Measurements from ENCODE around the gene ARF1.

Gene ARF1

DNA sequence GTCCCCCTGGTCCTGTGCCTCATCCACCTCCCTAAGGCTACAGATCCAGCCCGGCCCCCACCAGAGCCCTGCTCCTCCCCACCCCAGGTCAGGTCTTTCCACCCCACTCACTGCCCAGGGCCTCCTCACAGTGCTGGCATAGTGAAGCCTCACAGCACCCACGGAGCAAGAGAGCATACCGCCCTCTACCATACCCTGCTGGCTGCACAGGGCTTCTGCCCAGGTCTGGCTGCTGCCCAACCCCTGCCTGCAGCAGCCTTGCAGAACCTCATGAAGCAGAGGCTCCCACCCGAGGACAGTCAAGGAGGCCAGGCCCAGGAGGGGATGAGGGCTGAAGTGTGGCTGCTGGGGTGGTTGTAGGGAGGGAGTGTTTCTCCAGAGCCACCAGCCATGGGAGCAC, 19.7 kb upstream of the ARF1 start:
- peaks cover 29% of the 10 kb centered on the region for H3K4me1 Mint-ChIP-seq
- H3K27me3 Mint-ChIP-seq = peaks cover 81% of the 10 kb centered on the region
- H3K9me3 Mint-ChIP-seq = no peaks in the 10 kb centered on the region
- H3K4me3 Mint-ChIP-seq = no peak overlapping the region
- no peak for ATAC-seq
- DNase-seq = no peak
- no peak overlapping the region for H3K27ac Mint-ChIP-seq

DNA sequence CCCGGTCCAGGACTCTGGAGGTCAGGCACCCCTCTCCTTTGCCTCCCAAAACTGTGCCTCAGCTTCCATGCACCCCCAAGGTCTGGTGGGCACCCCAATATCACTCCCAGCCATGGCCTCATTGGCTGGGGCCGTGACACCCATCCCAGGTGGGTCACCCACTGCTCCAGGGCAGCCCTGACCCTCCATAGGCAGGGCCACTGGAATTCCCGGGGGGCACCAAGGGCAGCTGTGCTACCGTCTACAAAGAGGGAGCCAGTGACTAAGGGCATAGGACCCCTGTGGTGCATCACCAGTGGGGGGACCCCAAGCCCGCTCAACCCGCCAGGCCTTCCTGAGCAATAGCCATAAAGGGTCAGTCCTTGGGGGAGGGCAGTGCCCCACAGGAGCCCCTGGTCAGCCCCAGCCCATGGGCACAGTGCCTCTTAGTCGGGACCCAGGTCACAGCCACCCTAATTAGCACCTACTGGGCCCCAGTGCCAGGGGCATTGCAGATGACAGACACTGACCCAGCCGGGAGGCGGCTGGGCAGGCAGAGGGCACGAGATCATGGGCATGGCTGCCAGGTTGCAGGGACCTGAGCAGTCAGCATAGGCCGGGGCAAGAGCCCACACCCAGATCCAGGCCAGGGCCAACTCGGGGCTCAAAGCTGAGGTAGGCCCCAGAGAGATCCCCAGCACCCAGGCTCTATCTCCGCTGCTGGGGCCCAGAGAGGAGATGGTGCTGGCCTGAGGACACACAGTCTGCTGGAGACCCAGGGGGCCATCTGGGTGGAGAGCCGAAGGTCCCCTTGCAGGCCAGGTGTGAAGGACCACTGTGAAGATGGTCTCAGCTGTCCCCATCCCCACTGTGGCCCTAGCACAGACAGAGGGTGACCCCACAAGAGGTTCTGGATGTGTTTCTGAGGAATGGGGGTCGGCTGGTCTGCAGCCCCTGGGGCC, 19.0 kb upstream of the ARF1 start:
- Mint-ChIP-seq H3K27ac (no peak overlapping the region), H3K27me3 (peaks cover 74% of the 10 kb centered on the region), H3K4me1 (peaks cover 29% of the 10 kb centered on the region), H3K9me3 (no peaks in the 10 kb centered on the region), H3K4me3 (no peak overlapping the region)
- ATAC-seq (no peak), DNase-seq (no peak)

DNA sequence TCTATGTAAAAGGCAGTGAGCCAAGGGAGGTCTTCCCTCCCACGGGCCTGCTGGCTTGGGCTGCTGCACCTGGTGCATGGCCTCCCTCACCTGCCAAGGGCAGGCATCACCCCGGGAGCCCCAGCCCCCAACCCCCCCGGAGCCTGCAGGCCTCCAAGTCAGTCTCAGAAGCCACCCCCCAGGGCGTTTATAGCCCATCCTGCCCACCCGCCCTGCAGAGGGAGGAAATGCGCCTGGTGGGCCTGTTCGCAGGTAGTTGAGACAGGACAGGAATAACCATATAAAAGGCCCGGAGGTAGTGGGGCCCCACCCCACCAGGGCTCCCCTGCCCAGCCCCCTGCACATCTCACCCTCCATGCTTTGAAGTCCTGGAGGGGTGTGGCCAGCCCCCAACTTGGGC, 18.2 kb upstream of the ARF1 start:
- Mint-ChIP-seq H3K9me3 (no peaks in the 10 kb centered on the region), H3K4me3 (no peak overlapping the region), H3K27me3 (peaks cover 66% of the 10 kb centered on the region), H3K27ac (no peak overlapping the region), H3K4me1 (peaks cover 21% of the 10 kb centered on the region)
- no peak for ATAC-seq
- DNase-seq = no peak

DNA sequence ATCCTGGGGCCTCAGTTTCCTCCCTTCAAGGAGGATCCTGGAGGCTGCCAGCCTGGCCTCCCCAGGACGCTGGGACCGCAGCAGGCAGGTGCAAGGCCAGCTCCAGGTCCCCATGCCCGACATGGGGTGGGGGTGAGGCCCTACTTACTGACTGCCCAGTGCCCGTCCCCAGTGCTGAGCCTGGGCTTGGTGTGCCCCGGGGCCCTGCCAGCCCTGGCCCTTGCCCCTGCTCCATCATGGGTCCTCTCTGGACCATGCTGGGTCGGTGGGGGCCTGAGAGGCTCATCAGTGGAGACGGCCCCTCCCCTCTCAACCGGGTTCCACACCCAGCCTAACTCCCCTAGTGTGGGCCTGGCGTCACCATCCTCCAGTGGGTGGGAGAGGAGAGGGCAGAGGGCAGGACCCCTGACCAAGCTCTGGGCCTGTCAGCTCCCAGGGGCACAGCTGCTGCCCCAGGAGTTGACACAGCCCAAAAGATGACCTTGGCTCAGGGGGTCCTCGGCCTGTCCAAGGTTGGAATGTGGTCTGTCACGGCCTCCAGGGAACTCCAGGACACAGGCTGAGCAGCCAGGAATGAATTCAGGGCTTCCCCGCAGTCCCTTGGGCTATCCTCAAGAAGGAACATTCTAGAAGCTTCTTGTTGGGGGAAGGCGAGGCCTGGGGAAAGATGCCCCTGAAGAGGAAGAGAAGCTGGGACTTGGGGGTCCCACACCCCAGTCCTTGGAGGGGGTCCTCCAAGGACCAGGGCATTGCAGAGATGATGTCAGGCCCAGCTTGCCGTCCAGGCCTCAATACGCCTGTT, 17.6 kb upstream of the ARF1 start:
- ATAC-seq (no peak), DNase-seq (no peak)
- H3K4me1 Mint-ChIP-seq = peaks cover 15% of the 10 kb centered on the region
- no peaks in the 10 kb centered on the region for H3K9me3 Mint-ChIP-seq
- peaks cover 60% of the 10 kb centered on the region for H3K27me3 Mint-ChIP-seq
- H3K4me3 Mint-ChIP-seq = no peak overlapping the region
- H3K27ac Mint-ChIP-seq = no peak overlapping the region

DNA sequence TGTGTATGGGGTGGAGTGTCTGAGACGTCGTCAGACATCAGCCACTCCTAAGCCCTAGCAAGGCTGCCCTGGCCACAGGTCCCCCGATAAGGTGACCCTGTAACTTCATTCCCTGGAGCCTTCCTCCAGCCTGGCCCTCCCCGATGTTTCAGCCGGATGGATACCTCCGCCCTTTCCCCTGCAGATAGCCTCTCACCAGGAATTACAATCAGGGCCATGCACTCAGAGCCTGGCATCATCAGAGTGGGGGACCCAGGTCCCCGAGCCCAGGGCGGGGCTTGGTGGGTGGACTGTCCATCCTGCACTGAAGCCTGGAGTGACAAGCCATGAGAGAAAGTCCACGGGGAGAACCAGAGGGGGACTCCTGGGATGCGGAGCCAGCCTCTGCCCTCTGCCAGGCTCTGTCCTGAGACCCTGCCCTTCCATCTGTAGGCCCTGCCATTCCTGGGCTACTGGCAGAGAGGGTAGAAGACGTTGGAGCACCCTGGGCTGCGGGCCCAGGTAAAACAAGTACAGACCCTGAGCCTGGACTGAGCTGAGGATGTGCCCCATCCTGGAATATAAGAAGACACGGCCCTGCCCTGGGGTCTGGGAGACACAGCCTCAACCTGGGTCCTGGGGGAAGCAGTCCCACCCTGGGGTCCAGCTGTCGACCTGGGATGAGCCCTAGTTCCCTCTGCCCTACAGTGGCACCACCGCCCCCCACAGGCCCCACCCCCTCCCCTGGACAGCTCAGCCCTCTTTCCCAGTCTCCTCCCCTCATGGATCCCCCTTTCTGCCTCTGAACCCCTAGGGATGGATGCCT, 16.8 kb upstream of the ARF1 start:
- H3K4me3 Mint-ChIP-seq = no peak overlapping the region
- no peak overlapping the region for H3K27ac Mint-ChIP-seq
- ATAC-seq (no peak), DNase-seq (no peak)
- H3K27me3 Mint-ChIP-seq = peaks cover 52% of the 10 kb centered on the region
- H3K9me3 Mint-ChIP-seq = no peaks in the 10 kb centered on the region
- peaks cover 7% of the 10 kb centered on the region for H3K4me1 Mint-ChIP-seq

DNA sequence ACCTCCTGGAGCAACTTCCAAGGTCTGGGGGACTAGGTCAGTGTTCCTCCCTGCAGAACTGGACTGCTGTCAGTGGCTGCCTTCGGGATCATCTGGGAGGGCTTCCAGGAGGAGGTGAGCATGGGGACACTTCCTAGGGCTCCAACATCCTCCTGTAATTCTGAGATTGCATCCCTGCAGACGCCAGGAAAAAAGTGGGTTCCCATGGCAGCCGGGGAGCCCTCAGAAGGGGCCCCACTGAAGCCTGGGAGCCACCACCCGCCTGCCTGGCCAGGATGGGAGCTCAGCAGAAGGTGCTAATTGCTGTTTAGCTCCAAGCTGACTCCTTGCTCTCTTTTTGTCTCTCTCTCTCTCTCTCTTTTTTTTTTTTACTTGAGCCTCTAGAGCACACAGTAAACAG, 16.1 kb upstream of the ARF1 start:
- H3K27me3 Mint-ChIP-seq = peaks cover 45% of the 10 kb centered on the region
- DNase-seq = no peak
- no peak for ATAC-seq
- H3K9me3 Mint-ChIP-seq = no peaks in the 10 kb centered on the region
- no peaks in the 10 kb centered on the region for H3K4me1 Mint-ChIP-seq
- H3K27ac Mint-ChIP-seq = peak overlapping the region in 1 of 2 donors; percentile 44
- H3K4me3 Mint-ChIP-seq = no peak overlapping the region

DNA sequence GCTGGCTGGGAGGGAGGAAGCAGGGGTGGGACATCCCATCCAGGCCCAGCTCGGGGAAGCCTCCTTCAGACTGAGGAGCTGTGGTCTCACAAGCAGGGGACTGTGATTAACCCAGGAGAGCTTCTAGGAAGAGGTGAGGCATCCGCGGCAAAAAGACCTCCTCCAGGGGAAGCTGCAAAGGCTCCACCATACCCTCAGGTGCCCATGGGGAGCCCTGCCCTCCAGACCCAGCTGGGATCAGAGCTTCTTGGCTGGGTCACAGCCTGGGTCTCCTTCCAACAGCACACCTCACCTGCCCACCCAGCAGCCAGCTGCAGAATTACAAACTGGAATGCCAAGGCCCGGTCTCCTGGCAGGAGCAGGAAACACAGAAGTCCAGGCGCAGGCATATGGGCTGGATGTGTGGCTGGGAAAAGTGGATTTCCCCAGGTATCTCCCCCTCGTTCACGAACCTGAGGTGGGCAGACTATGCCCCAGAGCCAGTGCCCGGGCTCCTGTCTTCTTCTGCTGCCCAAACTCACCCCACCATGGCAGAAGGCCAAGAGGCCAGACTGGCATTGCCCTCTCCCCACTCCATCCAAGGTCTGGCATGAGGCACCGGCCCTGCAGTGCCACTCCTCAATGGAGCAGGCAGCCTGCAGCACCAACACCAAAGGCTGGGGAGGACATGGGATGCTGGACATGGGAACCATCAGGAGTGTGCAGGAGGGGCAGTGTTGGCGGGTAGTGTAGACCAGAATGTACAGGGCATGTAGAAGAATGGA, 15.4 kb upstream of the ARF1 start:
- no peak for ATAC-seq
- Mint-ChIP-seq H3K27me3 (peaks cover 38% of the 10 kb centered on the region), H3K4me3 (no peak overlapping the region), H3K27ac (peak overlapping the region in 1 of 2 donors; percentile 44), H3K4me1 (no peaks in the 10 kb centered on the region), H3K9me3 (no peaks in the 10 kb centered on the region)
- DNase-seq = no peak

DNA sequence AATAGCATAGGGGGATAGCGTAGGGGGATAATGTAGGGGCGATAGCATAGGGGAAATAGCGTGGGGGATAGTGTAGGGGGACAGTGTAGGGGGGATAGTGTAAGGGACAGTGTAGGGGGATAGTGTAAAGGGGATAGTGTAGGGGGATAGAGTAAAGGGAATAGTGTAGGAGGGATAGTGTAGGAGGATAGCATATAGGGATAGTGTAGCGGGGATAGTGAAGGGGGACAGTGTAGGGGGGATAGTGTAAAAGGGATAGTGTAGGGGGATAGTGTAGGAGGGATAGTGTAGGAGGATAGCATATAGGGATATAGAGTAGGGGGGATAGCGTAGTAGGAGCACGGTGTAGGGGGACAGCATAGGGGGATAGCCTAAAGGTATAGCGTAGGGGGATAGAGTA, 14.1 kb upstream of the ARF1 start:
- peaks cover 27% of the 10 kb centered on the region for H3K27me3 Mint-ChIP-seq
- H3K4me3 Mint-ChIP-seq = no peak overlapping the region
- no peaks in the 10 kb centered on the region for H3K4me1 Mint-ChIP-seq
- no peak for ATAC-seq
- H3K9me3 Mint-ChIP-seq = no peaks in the 10 kb centered on the region
- no peak for DNase-seq
- no peak overlapping the region for H3K27ac Mint-ChIP-seq

DNA sequence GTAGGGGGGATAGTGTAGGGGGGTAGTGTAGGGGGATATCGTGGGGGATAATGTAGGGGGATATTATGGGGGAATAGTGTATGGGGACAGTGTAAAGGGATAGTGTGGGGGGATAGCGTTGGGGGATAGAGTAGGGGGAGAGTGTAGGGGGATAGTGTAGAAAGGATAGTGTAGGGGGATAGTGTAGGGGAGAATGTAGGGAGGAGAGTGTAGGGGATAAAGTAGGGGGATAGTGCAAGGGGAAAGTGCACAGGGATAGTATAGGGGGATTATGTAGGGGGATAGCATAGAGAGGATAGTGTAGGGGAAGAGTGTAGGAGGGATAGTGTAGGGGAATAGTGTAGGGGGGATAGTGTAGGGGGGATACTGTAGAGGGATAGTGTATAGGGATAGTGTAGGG, 12.3 kb upstream of the ARF1 start:
- Mint-ChIP-seq H3K4me1 (no peaks in the 10 kb centered on the region), H3K27ac (no peak overlapping the region), H3K9me3 (no peaks in the 10 kb centered on the region), H3K27me3 (peaks cover 22% of the 10 kb centered on the region), H3K4me3 (no peak overlapping the region)
- ATAC-seq (no peak), DNase-seq (no peak)

DNA sequence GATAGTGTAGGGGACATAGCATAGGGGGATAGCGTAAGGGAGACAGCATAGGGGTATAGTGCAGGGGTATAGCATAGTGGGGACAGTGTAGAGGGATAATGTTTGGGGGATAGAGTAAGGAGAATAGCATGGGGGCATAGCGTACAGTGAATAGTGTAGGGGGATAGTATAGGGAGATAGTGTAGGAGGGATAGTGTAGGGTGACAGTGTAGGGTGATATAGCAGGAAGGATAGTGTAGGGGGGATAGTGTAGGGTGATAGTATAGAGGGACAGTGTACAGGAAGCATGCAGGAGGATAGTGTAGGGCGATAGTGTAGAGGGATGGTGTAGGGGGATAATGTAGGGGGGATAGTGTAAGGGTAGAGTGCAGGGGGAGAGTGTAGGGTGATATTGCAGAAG, 11.7 kb upstream of the ARF1 start:
- H3K4me3 Mint-ChIP-seq = no peak overlapping the region
- no peaks in the 10 kb centered on the region for H3K4me1 Mint-ChIP-seq
- ATAC-seq = peak; percentile 10

DNA sequence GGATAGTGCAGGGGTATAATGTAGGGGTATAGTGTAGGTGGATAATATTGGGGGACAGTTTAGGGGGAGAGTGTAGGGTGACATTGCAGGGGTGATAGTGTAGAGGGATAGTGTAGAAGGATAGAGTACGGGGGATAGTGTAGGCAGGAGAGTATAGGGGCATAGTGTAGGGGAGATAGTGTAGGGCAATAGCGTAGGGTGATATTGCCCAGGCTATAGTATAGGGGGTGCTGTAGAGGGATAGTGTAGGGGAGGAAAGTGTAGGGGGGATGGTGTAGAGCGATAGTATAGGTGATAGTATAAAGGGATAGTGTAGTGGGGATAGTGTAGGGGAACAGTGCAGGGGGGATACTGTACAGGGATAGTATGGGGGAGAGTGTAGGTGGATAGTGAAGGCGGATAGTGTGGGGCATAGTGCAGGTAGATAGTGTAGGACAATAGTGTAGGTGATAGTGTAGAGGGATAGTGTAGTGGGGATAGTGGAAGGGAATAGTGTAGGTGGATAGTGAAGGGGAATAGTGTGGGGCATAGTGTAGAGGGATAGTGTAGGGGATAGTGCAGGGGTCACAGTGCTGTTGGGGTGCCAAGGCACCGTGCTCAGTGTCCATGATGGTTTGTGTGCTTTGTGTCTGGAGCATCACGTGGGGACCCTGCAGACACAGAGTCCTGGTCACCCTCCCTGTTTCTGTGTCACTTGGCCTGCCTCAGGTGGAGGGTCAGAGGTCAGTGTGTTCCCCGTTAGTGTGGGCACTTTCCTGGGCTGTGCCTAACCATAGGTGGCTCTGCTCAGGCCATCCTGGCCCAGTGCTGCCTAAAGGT, 10.5 kb upstream of the ARF1 start:
- ATAC-seq = peak; percentile 24
- H3K27ac Mint-ChIP-seq = no peak overlapping the region
- DNase-seq = no peak

More for the DNA sequence above, 11.7 kb upstream of the ARF1 start:
- DNase-seq = no peak
- H3K27me3 Mint-ChIP-seq = peaks cover 15% of the 10 kb centered on the region
- H3K27ac Mint-ChIP-seq = no peak overlapping the region
- H3K9me3 Mint-ChIP-seq = no peaks in the 10 kb centered on the region

DNA sequence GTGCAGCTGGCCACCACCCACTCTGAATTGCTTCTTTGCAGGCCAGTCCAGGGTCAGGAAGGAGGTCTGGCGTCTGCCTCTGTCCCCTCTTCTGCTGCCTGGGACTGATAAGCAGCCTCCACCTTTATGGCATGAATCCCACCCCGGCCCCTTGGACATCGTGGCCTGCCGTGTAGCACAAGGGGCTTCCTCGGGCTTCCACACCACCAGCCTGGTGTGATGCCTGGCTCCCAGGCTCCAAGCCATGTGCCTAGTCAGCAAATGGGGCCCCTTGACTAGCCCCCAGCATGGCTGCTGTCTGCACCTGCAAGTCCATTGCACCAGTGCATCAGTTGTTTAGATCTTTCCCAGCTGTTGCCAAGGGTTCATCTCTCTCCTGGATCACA, 9.9 kb upstream of the ARF1 start:
- Mint-ChIP-seq H3K4me1 (peaks cover 7% of the 10 kb centered on the region), H3K4me3 (no peak overlapping the region), H3K27ac (no peak overlapping the region), H3K27me3 (no peaks in the 10 kb centered on the region), H3K9me3 (no peaks in the 10 kb centered on the region)
- DNase-seq = no peak
- no peak for ATAC-seq

More for the DNA sequence above, 10.5 kb upstream of the ARF1 start:
- Mint-ChIP-seq H3K27me3 (peaks cover 3% of the 10 kb centered on the region), H3K4me1 (peaks cover 1% of the 10 kb centered on the region), H3K4me3 (no peak overlapping the region), H3K9me3 (no peaks in the 10 kb centered on the region)

DNA sequence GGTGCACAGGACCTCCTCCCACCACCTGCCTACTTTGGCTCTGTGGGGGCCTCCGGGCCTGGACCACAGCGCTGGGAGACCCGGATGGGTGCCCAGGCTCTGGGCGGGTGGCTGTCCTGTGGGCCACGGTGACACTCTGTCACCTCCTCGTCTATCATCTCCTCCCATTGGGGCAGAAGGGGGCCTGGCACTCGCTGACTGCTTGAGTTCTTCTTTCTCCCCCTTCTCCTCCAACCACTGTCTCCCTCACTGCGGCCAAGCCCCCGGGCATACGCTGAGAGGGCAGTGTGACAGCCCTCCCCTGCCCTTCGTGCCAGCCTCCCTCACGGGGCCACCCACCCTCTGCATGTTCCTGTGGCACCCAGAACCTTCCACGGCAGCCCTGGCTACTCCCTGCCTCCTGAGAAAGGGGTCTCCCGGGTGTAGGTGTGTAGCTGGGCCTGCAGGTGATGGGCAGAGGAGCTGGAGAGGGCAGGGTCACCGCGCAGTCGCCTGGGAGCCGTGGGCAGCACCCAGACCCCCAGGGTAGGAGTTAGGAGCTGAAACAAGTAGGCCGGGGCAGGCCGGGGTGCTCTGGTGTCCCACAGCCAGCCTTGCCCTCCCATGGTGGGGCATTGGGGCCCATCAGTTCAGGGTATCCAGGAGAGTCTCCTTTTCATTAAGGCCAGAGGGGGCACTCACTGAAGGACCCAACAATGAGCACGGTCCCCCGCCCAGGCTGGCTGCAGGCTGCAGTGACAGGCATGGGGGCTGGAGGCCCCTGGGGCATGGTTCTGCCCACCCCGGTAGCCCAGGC, 9.2 kb upstream of the ARF1 start:
- Mint-ChIP-seq H3K4me1 (peaks cover 10% of the 10 kb centered on the region), H3K27me3 (no peaks in the 10 kb centered on the region), H3K4me3 (no peak overlapping the region), H3K9me3 (no peaks in the 10 kb centered on the region), H3K27ac (no peak overlapping the region)
- DNase-seq (no peak), ATAC-seq (peak; percentile 11)
